ENCODE results near the gene MACROD2.

DNA sequence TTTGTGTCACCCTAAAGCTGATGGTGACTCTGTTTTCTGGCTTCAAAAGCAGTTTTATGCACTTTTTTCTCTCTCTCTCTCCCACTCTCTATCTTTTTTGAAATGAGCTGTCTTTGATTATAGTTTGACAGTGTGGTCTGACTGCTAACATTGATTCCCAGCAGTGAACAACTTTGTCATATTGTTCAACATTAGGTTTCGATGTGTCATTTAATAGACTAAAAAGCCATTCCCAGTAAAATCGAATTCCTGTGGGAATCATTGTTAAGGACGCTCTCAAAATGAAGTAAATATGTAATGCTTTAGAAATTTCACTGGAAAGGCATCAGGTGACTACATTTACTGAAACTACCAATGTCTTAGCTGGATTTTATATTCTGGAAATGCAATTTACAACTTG is 412.0 kb downstream of the MACROD2 start:
- no peak for TF ChIP-seq CTCF (IDR thresholded peaks at IDR 0.05)
- no peak for TF ChIP-seq ZFX (IDR thresholded peaks at IDR 0.05; ENCODE audit: borderline replicate concordance)
